Measurements from ENCODE around the gene CUL4A.

- no peak for TF ChIP-seq CTCF (conservative IDR thresholded peaks at IDR 0.05)
- TF ChIP-seq ZFX (IDR thresholded peaks at IDR 0.05) = no peak
These were observed at the start of gene CUL4A for GRCh38 chr13:113209336-113209758.
